Measurements from ENCODE around the gene CDKN2A. TPM values are rescaled to one million over a fixed set of nuclear protein-coding genes. Genes with fewer than 3 reads are reported as not detected.

Gene CDKN2A
- polyA plus RNA-seq, 1 donor = 0.15 TPM

GRCh38 chr9:21941337-21941995, 52.7 kb downstream of the CDKN2A start:
- no peak overlapping the region for H3K4me3 ChIP-seq (ENCODE audit: low read length)
- WGBS (ENCODE audit: insufficient coverage, low lambda C conversion rate) = no CpG with 5 or more reads among the region's 4 CpGs

GRCh38 chr9:21936161-21936560, 58.0 kb downstream of the CDKN2A start:
- DNase-seq = no peak
- no peaks in the 10 kb centered on the region for H3K9me3 ChIP-seq (ENCODE audit: control insufficient read depth, low read depth, low read length)
- no peak overlapping the region for H3K4me3 ChIP-seq (ENCODE audit: low read length)
- H3K27me3 ChIP-seq (ENCODE audit: control insufficient read depth, insufficient read depth, low read length) = no peaks in the 10 kb centered on the region
- H3K36me3 ChIP-seq (ENCODE audit: control insufficient read depth, insufficient read depth, low read length) = peaks cover 1% of the 10 kb centered on the region
- no CpG with 5 or more reads among the region's 1 CpG for WGBS (ENCODE audit: insufficient coverage, low lambda C conversion rate)
- H3K27ac ChIP-seq (ENCODE audit: low read length) = no peak overlapping the region
- no peaks in the 10 kb centered on the region for H3K4me1 ChIP-seq (ENCODE audit: control insufficient read depth, insufficient read depth, low read length)

More at GRCh38 chr9:21941337-21941995, 52.7 kb downstream of the CDKN2A start:
- no peak overlapping the region for H3K27ac ChIP-seq (ENCODE audit: low read length)
- peaks cover 2% of the 10 kb centered on the region for H3K27me3 ChIP-seq (ENCODE audit: control insufficient read depth, insufficient read depth, low read length)
- H3K9me3 ChIP-seq (ENCODE audit: control insufficient read depth, low read depth, low read length) = no peaks in the 10 kb centered on the region
- H3K36me3 ChIP-seq (ENCODE audit: control insufficient read depth, insufficient read depth, low read length) = no peaks in the 10 kb centered on the region
- no peak for DNase-seq
- no peaks in the 10 kb centered on the region for H3K4me1 ChIP-seq (ENCODE audit: control insufficient read depth, insufficient read depth, low read length)

DNA sequence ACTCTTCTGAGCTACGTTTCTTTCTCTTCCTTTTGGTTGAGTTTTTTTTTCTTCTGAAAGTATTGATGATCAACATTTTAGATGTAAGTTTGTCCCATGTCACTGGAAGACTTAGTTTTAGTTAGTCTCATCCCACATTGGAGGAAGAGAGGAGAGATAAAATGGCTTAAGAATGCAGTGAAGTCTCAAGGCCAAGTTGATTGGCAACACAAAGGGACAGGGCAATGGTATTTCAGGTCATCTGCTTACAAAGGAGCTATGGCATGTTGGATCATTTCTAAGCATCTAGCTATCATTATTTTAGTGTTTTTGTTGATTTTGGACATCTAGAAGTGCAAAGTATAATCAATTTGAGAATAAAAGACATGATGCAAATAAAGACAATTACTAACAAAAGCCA, 58.6 kb downstream of the CDKN2A start:
- DNase-seq = no peak
- WGBS (ENCODE audit: insufficient coverage, low lambda C conversion rate) = 86% methylated on average over 1 of the region's 1 CpG
- no peaks in the 10 kb centered on the region for H3K27me3 ChIP-seq (ENCODE audit: control insufficient read depth, insufficient read depth, low read length)
- no peak overlapping the region for H3K4me3 ChIP-seq (ENCODE audit: low read length)
- peaks cover 4% of the 10 kb centered on the region for H3K36me3 ChIP-seq (ENCODE audit: control insufficient read depth, insufficient read depth, low read length)
- H3K9me3 ChIP-seq (ENCODE audit: control insufficient read depth, low read depth, low read length) = no peaks in the 10 kb centered on the region
- no peak overlapping the region for H3K27ac ChIP-seq (ENCODE audit: low read length)
- H3K4me1 ChIP-seq (ENCODE audit: control insufficient read depth, insufficient read depth, low read length) = no peaks in the 10 kb centered on the region

DNA sequence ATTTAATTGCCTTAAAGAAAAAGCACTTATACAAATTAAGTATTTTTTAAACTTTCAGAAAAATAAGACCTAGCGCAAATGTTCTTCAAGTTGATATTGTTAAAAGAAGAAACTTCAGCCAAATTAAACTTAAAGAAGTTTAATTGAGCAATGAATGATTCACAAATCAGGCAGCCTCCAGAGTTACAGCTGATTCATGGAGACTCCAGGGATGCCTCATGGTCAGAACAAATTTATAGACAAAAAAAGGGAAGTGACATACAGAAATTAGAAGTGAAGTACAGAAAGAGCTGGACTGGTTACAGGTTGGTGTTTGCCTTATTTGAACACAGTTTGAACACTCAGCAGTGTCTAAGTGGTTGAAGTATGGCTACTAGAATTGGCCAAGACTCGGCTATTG, 60.3 kb downstream of the CDKN2A start:
- H3K9me3 ChIP-seq (ENCODE audit: control insufficient read depth, low read depth, low read length) = no peaks in the 10 kb centered on the region
- no peaks in the 10 kb centered on the region for H3K4me1 ChIP-seq (ENCODE audit: control insufficient read depth, insufficient read depth, low read length)
- no peak overlapping the region for H3K4me3 ChIP-seq (ENCODE audit: low read length)
- no peak overlapping the region for H3K27ac ChIP-seq (ENCODE audit: low read length)
- H3K27me3 ChIP-seq (ENCODE audit: control insufficient read depth, insufficient read depth, low read length) = no peaks in the 10 kb centered on the region
- WGBS (ENCODE audit: insufficient coverage, low lambda C conversion rate) = 100% methylated on average over 1 of the region's 2 CpGs
- DNase-seq = no peak
- H3K36me3 ChIP-seq (ENCODE audit: control insufficient read depth, insufficient read depth, low read length) = peaks cover 4% of the 10 kb centered on the region

- no peak for DNase-seq
- Histone ChIP-seq H3K36me3 (ENCODE audit: control insufficient read depth, insufficient read depth, low read length) (peaks cover 4% of the 10 kb centered on the region), H3K4me1 (ENCODE audit: control insufficient read depth, insufficient read depth, low read length) (no peaks in the 10 kb centered on the region), H3K4me3 (ENCODE audit: low read length) (no peak overlapping the region), H3K27ac (ENCODE audit: low read length) (no peak overlapping the region), H3K27me3 (ENCODE audit: control insufficient read depth, insufficient read depth, low read length) (no peaks in the 10 kb centered on the region), H3K9me3 (ENCODE audit: control insufficient read depth, low read depth, low read length) (no peaks in the 10 kb centered on the region)
Measured at GRCh38 chr9:21933281-21933680, 60.9 kb downstream of the CDKN2A start.

GRCh38 chr9:21931428-21931827, 62.8 kb downstream of the CDKN2A start:
- no peak overlapping the region for H3K4me3 ChIP-seq (ENCODE audit: low read length)
- no peaks in the 10 kb centered on the region for H3K27me3 ChIP-seq (ENCODE audit: control insufficient read depth, insufficient read depth, low read length)
- H3K36me3 ChIP-seq (ENCODE audit: control insufficient read depth, insufficient read depth, low read length) = peaks cover 4% of the 10 kb centered on the region
- no peaks in the 10 kb centered on the region for H3K4me1 ChIP-seq (ENCODE audit: control insufficient read depth, insufficient read depth, low read length)
- no peaks in the 10 kb centered on the region for H3K9me3 ChIP-seq (ENCODE audit: control insufficient read depth, low read depth, low read length)
- no CpG with 5 or more reads among the region's 1 CpG for WGBS (ENCODE audit: insufficient coverage, low lambda C conversion rate)
- no peak overlapping the region for H3K27ac ChIP-seq (ENCODE audit: low read length)
- no peak for DNase-seq

- Histone ChIP-seq H3K9me3 (ENCODE audit: control insufficient read depth, low read depth, low read length) (no peaks in the 10 kb centered on the region), H3K27me3 (ENCODE audit: control insufficient read depth, insufficient read depth, low read length) (no peaks in the 10 kb centered on the region), H3K27ac (ENCODE audit: low read length) (no peak overlapping the region), H3K4me3 (ENCODE audit: low read length) (no peak overlapping the region), H3K36me3 (ENCODE audit: control insufficient read depth, insufficient read depth, low read length) (peaks cover 4% of the 10 kb centered on the region), H3K4me1 (ENCODE audit: control insufficient read depth, insufficient read depth, low read length) (no peaks in the 10 kb centered on the region)
- DNase-seq = no peak
Measured at GRCh38 chr9:21927752-21928151, 66.4 kb downstream of the CDKN2A start.

- no peak overlapping the region for H3K4me3 ChIP-seq (ENCODE audit: low read length)
- DNase-seq = no peak
- H3K27me3 ChIP-seq (ENCODE audit: control insufficient read depth, insufficient read depth, low read length) = no peaks in the 10 kb centered on the region
- no CpG with 5 or more reads among the region's 1 CpG for WGBS (ENCODE audit: insufficient coverage, low lambda C conversion rate)
- H3K36me3 ChIP-seq (ENCODE audit: control insufficient read depth, insufficient read depth, low read length) = no peaks in the 10 kb centered on the region
- H3K9me3 ChIP-seq (ENCODE audit: control insufficient read depth, low read depth, low read length) = no peaks in the 10 kb centered on the region
- H3K4me1 ChIP-seq (ENCODE audit: control insufficient read depth, insufficient read depth, low read length) = no peaks in the 10 kb centered on the region
- H3K27ac ChIP-seq (ENCODE audit: low read length) = no peak overlapping the region
Measured at GRCh38 chr9:21923694-21924093, 70.5 kb downstream of the CDKN2A start.

DNA sequence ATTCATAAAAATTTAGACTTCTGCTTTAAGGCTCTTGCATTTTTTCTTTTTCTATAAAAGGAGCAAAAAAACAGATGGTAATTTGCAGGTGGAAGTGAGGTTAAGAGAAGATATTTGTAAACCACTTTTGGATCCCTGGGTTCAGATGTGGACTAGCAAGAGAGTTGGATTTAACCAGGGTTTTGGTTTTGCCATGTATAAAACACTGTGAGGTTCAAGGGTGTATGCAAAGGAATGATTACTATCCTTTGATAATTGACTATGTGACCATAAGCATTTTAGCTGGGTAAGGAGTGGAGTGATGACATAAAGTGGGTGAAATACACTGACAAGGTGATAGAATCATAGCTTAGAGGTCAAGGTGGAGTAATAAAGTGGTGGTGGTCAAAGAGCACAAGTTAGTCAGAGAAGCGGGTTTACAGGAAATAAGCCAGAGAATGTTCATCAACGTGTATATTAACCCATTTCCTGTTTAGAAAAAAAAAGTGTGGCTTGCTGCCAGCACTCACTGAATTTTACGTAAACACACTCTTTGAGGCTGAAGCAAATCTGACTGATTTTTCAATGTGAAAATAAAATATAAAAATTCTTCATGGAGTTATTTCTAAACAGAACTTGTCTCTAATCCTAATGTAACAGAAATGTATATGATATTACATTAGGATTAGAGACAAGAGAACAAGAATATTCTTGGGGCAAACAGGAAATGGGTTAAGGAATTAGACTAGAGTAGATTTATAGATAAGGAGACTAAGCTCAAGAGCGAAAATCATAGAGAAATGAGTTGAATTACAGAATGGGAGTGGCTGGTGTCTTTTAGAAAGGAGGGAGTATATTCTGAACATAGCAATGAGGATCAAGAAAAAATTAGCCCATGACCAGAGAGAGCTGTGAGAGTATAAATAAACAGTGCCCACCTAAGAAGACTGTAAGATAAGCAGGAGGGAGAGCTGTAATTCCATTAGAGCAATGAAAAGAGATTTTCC, 74.5 kb downstream of the CDKN2A start:
- H3K27ac ChIP-seq (ENCODE audit: low read length) = peak overlapping the region; percentile 16
- peaks cover 8% of the 10 kb centered on the region for H3K9me3 ChIP-seq (ENCODE audit: control insufficient read depth, low read depth, low read length)
- H3K4me1 ChIP-seq (ENCODE audit: control insufficient read depth, insufficient read depth, low read length) = no peaks in the 10 kb centered on the region
- 13% methylated on average over 4 of the region's 4 CpGs for WGBS (ENCODE audit: insufficient coverage, low lambda C conversion rate)
- no peaks in the 10 kb centered on the region for H3K27me3 ChIP-seq (ENCODE audit: control insufficient read depth, insufficient read depth, low read length)
- no peak overlapping the region for H3K4me3 ChIP-seq (ENCODE audit: low read length)
- DNase-seq = peak; percentile 56 to 81
- no peaks in the 10 kb centered on the region for H3K36me3 ChIP-seq (ENCODE audit: control insufficient read depth, insufficient read depth, low read length)

Measured in large intestine (tissue), 3 donors.